K562 (cell line): ENCODE measurements around the gene PPIA.

Experiments
- ATF2 ChIP-seq: sonication (generic); formaldehyde crosslinking; IDR thresholded peaks from 2 replicates; pipeline ENCODE4 v1.8.1; 2022; ENCODE audit warnings: missing genetic modification reagents
- CTCF ChIP-seq, 3 experiments: IDR thresholded peaks in 2 of 3; conservative IDR thresholded peaks in 1 of 3; 2 replicates each; pipeline ENCODE4 v1.5.1; 2011 to 2012; ENCODE audit warnings: low read length in 3 of 3, mild to moderate bottlenecking in 3 of 3, control low read depth in 2 of 3, improper control_type of control experiment in 1 of 3, inconsistent platforms in 1 of 3, low read depth in 1 of 3, mixed read lengths in 1 of 3, moderate library complexity in 1 of 3; ENCODE audit not compliant: insufficient read depth in 2 of 3
- MAFK ChIP-seq: IDR thresholded peaks from 2 replicates; pipeline ENCODE4 v1.6.1; 2011; ENCODE audit warnings: low read length, improper control_type of control experiment
- SAP30 ChIP-seq: fragments of 200-600 bp; sonication (generic); IDR thresholded peaks from 2 replicates; pipeline ENCODE4 v1.6.1; 2012; ENCODE audit warnings: borderline replicate concordance, low read depth, mild to moderate bottlenecking, moderate library complexity, low read length, control low read depth, inconsistent platforms; ENCODE audit not compliant: insufficient read depth, poor library complexity, severe bottlenecking

- TF ChIP-seq SAP30 (no peak), MAFK (no peak), CTCF (IDR thresholded peaks at IDR 0.05 in 2 of 3, conservative IDR thresholded peaks at IDR 0.05 in 1 of 3; ENCODE audit: insufficient read depth in 2 of 3, low read depth in 1 of 3, low read length in 3 of 3) (no peak), ATF2 (CRISPR knock-in tag) (no peak)
These were observed 53.5 kb downstream of the PPIA start for GRCh38 chr7:44849885-44850544.
